Prostate gland (tissue), 2 donors: ENCODE results near the gene PHAF1.

Experiments
- POLR2A ChIP-seq: fragments of 450-650 bp; IDR thresholded peaks from one replicate; pipeline ENCODE4 v1.6.1; 2016; ENCODE audit warnings: antibody characterized with exemption, mild to moderate bottlenecking
- POLR2AphosphoS5 ChIP-seq: sonication (generic); formaldehyde crosslinking; IDR thresholded peaks from one replicate; pipeline ENCODE4 v1.6.1; 2017; ENCODE audit warnings: antibody characterized with exemption
- TF ChIP-seq, protein P1 (sequence below), 4 experiments: fragments of 200-600 bp in 2 of 4; fragments of 450-650 bp in 2 of 4; sonication (generic) in 2 of 4; IDR thresholded peaks; 1 replicate in 3 of 4; 2 replicates in 1 of 4; pipeline ENCODE4 v1.5.1; 2016 to 2019; ENCODE audit warnings: antibody characterized with exemption in 4 of 4, mild to moderate bottlenecking in 2 of 4, moderate library complexity in 2 of 4

DNA sequence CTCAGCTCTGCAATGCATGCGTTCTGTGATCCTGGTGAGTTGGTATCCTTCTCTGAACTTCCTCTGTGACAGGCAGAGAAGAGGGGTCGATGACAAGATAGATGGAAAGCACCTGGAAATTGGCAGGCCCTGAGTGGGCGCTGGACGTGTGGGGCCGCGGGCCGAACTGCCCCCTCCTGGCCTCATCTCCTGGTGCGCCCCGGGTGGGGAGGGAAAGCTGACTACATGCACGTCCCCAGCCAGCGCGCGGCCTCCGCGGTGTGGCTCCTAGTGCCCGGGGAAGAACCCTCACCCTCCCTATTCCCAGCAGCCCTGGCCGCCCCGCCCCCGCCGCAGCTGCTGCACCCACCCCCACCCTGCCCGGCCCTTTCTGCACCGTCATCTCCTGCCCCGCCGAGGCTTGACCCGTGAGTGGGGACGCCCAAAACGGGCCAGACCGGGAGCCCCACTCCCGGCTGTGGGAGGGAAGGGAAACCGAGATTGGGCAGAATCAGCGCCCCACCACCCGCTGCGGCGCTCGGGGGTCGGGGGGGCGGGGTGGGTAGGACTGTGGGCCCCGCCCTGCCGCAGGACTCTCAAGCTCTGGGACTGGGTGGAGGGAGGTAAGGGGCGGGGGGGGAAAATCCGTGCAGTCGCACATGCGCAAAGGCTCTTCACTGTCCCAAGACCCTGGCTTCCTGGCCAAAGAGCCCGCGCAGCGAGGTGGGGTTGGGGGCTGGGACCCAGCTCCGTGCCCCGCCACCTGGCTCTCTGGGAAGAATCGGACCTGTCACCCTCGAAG lies 60.6 kb downstream of the PHAF1 start, which contains the start of gene NOL3:
- TF ChIP-seq POLR2A (peak; percentile 75), POLR2AphosphoS5 (no peak)
- TF ChIP-seq, protein P1, sequence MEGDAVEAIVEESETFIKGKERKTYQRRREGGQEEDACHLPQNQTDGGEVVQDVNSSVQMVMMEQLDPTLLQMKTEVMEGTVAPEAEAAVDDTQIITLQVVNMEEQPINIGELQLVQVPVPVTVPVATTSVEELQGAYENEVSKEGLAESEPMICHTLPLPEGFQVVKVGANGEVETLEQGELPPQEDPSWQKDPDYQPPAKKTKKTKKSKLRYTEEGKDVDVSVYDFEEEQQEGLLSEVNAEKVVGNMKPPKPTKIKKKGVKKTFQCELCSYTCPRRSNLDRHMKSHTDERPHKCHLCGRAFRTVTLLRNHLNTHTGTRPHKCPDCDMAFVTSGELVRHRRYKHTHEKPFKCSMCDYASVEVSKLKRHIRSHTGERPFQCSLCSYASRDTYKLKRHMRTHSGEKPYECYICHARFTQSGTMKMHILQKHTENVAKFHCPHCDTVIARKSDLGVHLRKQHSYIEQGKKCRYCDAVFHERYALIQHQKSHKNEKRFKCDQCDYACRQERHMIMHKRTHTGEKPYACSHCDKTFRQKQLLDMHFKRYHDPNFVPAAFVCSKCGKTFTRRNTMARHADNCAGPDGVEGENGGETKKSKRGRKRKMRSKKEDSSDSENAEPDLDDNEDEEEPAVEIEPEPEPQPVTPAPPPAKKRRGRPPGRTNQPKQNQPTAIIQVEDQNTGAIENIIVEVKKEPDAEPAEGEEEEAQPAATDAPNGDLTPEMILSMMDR (IDR thresholded peaks at IDR 0.05): peak in 2 of 4 experiments; percentile 31 to 33
